ENCODE measurements around the gene AGPAT3.

Gene AGPAT3

DNA sequence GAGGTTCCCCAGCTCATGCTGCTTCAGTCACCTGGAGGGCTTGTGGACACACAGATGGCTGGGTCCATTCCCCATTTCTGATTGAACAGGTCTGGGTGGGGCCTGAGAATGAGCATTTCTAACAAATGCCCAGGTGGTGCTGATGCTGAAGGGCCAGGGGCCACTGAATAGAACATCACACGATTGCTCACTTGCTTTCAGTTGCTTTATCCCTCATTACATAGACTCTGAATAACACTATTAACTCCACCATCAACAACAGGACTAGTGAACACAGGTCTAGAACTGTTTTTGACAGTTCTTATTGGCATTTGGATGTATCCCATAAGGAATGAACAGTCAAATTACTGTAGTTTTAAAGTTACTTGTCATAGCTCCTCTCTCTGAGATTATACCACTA is 159.2 kb downstream of the AGPAT3 start:
- DNase-seq (ENCODE audit: low read depth): no peak

DNA sequence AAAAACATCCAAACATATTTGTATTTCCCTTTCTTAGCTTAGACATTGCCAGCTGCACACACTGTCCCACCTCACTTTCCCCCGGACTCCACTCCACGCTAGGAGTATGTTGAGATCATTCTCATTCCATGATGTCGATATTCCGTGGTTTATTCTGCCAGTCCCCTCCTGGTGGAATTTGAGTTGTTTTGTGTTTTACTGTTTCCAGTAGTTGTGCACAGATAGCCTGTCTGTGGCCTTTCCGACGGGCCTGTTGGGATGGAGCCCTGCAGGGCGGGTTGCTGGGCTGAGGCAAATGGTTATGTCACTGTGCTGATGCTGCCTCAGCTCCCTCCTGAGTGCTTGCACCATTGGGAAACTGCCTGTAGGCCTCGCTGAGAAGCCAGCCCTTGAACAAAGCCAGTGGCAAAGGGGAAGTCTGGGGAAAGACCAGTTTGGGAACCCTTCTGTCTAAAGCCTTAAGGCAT is 159.9 kb downstream of the AGPAT3 start:
- no peak for DNase-seq (ENCODE audit: low read depth)

DNA sequence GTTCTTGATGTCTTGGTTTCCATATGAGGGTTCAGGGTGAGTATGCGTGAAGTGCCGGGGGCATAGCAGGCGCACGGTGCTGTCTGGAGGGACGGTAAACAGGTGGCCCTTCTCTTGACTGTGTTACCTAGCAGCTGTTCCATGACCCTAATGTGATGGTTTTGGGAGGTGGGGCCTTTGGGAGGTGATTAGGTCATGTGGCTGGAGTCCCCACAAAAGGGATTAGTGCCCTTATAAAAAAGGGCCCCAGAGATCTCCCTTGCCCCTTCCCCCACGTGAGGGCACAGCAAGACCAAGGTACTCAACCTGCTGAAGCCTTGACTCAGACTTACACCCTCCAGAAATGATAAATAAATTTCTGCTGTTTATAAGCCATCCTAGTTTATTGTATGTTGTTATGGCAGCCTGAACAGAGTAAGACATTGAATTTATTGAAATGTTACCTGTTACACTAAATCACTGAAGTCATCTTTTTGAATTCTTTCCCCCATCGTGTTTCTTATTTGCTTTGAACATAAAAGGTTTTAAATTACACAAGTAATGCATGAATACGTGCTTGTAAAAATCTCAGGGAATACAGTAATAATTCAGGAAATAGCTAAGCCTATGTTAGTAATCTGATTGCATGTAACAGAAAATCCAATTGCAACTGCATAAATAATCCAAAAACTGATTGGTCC is 162.7 kb downstream of the AGPAT3 start:
- no peak for DNase-seq (ENCODE audit: low read depth)

DNA sequence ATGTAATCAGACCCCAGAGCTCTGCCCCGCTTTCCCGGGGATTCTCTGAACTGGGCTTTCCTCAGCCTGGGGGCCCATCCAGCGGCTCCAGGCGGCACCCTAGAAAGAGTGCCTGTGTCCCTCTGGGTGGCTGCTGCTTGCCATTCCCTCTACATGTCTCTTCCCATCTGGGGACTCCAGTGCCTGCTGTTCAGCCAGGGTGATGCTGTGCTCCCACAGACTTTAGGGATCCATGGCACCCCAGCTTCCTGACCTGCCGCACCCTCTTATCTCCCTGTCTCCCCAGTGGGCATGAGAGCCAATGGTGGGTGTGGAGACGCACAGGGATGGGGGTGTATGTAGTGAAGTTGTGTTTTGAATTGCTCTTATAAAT is 163.2 kb downstream of the AGPAT3 start:
- no peak for DNase-seq (ENCODE audit: low read depth)

DNA sequence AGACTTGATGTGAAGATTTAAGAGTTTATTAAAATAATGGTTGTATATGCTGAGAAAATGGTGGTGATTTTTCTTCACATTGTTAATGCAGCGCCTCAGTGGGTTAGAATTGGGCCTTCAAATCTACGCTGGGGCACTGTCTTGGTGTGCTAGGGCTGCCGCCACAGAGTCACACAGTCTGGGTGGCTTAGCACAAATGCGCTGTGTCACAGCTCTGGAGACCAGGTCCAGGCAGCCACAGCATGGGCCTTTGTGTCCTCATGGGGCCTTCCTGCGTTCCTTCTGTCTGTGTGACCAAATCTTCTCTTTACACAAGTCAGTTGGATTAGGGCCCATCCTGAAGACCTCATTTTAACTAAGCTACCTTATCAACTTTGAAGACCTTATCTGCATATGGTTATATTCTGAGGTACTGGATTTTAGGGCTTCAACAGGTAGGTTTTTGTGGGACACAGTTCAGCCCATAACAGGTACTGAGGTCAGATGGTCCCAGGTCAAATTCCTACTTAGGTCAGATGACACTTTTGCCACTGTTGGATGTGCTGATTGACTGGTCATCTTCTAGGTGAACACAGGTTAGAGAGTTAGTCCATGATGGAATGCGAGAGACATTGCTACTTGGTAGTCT is 164.6 kb downstream of the AGPAT3 start:
- DNase-seq (ENCODE audit: low read depth): no peak

DNA sequence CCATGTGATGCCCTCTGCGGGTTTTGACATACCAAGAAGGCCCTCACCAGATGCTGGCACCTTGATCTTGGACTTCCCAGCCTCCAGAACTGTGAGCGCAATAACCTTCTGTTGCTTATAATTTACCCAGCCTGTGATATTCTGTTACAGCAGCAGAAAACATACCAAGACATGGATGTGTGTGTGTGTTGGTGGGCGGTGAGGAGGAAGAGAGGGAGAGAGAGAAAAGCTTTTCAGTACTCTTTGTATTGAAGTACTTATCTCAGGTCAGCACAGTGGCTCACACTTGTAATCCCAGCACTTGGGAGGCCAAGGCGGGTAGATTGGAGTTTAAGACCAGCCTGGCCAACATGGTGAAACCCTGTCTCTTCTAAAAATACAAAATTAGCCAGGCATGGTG is 170.2 kb downstream of the AGPAT3 start:
- no peak for DNase-seq (ENCODE audit: low read depth)

Measured in CMK (cell line).